ENCODE results near the gene MAN1A1. TPM values are rescaled to one million over a fixed set of nuclear protein-coding genes. Genes with fewer than 3 reads are reported as not detected.
A peak's percentile ranks its signal among the peaks of the same experiment; 100 is the strongest.

MAN1A1 gene
- total RNA-seq, 1 donor, result 79.6 TPM

GRCh38 chr6:119355157-119355556 is 5.6 kb upstream of the MAN1A1 start:
- Histone ChIP-seq H3K79me2 (ENCODE audit: insufficient read depth, low read length) (no peaks in the 10 kb centered on the region), H3K27me3 (ENCODE audit: insufficient read depth, low read length) (no peaks in the 10 kb centered on the region), H3K27ac (ENCODE audit: low read depth, low read length) (no peak overlapping the region), H3K4me3 (ENCODE audit: insufficient read depth, low read length) (no peak overlapping the region), H3K4me1 (ENCODE audit: insufficient read depth, low read length) (no peaks in the 10 kb centered on the region), H3K9me3 (ENCODE audit: low read depth, low read length) (no peaks in the 10 kb centered on the region), H4K20me1 (ENCODE audit: insufficient read depth, low read length) (no peaks in the 10 kb centered on the region), H3K4me2 (ENCODE audit: insufficient read depth, low read length) (no peak overlapping the region), H3K36me3 (ENCODE audit: insufficient read depth, low read length) (no peaks in the 10 kb centered on the region), H2AFZ (ENCODE audit: low read length) (no peak overlapping the region)
- TF ChIP-seq, protein P1, sequence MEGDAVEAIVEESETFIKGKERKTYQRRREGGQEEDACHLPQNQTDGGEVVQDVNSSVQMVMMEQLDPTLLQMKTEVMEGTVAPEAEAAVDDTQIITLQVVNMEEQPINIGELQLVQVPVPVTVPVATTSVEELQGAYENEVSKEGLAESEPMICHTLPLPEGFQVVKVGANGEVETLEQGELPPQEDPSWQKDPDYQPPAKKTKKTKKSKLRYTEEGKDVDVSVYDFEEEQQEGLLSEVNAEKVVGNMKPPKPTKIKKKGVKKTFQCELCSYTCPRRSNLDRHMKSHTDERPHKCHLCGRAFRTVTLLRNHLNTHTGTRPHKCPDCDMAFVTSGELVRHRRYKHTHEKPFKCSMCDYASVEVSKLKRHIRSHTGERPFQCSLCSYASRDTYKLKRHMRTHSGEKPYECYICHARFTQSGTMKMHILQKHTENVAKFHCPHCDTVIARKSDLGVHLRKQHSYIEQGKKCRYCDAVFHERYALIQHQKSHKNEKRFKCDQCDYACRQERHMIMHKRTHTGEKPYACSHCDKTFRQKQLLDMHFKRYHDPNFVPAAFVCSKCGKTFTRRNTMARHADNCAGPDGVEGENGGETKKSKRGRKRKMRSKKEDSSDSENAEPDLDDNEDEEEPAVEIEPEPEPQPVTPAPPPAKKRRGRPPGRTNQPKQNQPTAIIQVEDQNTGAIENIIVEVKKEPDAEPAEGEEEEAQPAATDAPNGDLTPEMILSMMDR (IDR thresholded peaks at IDR 0.05; ENCODE audit: extremely low read depth, low read depth, low read length), result no peak
- DNase-seq (ENCODE audit: insufficient read length, low spot score, missing footprints), result no peak

GRCh38 chr6:119353696-119354095 is 4.1 kb upstream of the MAN1A1 start:
- H3K36me3 ChIP-seq (ENCODE audit: insufficient read depth, low read length), result no peaks in the 10 kb centered on the region
- no peaks in the 10 kb centered on the region for H3K27me3 ChIP-seq (ENCODE audit: insufficient read depth, low read length)
- H3K4me2 ChIP-seq (ENCODE audit: insufficient read depth, low read length), result no peak overlapping the region
- H2AFZ ChIP-seq (ENCODE audit: low read length), result no peak overlapping the region
- no peak for DNase-seq (ENCODE audit: insufficient read length, low spot score, missing footprints)
- H3K4me3 ChIP-seq (ENCODE audit: insufficient read depth, low read length), result no peak overlapping the region
- no peaks in the 10 kb centered on the region for H3K4me1 ChIP-seq (ENCODE audit: insufficient read depth, low read length)
- H3K9me3 ChIP-seq (ENCODE audit: low read depth, low read length), result no peaks in the 10 kb centered on the region
- H3K27ac ChIP-seq (ENCODE audit: low read depth, low read length), result no peak overlapping the region
- H3K79me2 ChIP-seq (ENCODE audit: insufficient read depth, low read length), result no peaks in the 10 kb centered on the region
- TF ChIP-seq, protein P1 (IDR thresholded peaks at IDR 0.05; ENCODE audit: extremely low read depth, low read depth, low read length), result no peak
- no peaks in the 10 kb centered on the region for H4K20me1 ChIP-seq (ENCODE audit: insufficient read depth, low read length)

DNA sequence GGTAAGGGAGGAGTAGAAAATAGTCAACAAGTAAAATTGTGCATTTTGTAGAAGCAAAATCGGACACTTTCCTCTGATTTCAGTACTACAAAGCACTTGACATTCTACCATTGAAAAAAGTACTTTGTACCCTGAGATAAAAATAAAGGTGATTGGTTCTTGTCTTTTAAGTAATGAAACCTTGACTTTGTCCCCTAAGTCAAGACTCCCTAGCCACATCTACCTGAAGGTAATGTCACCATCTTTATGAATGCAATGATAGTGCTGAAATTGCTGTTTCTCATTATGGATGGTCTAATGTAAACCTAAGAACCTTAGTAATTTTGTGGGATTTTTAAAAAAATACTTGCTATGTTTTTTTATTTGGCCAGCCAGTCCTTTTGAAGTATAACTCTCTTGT is 2.4 kb upstream of the MAN1A1 start:
- H3K27ac ChIP-seq (ENCODE audit: low read depth, low read length), result no peak overlapping the region
- peaks cover 13% of the 10 kb centered on the region for H3K4me1 ChIP-seq (ENCODE audit: insufficient read depth, low read length)
- H3K27me3 ChIP-seq (ENCODE audit: insufficient read depth, low read length), result no peaks in the 10 kb centered on the region
- H3K36me3 ChIP-seq (ENCODE audit: insufficient read depth, low read length), result no peaks in the 10 kb centered on the region
- TF ChIP-seq, protein P1 (IDR thresholded peaks at IDR 0.05; ENCODE audit: extremely low read depth, low read depth, low read length), result no peak
- H3K79me2 ChIP-seq (ENCODE audit: insufficient read depth, low read length), result peaks cover 5% of the 10 kb centered on the region
- no peak overlapping the region for H3K4me2 ChIP-seq (ENCODE audit: insufficient read depth, low read length)
- no peak overlapping the region for H2AFZ ChIP-seq (ENCODE audit: low read length)
- peaks cover 3% of the 10 kb centered on the region for H4K20me1 ChIP-seq (ENCODE audit: insufficient read depth, low read length)
- no peak for DNase-seq (ENCODE audit: insufficient read length, low spot score, missing footprints)
- no peak overlapping the region for H3K4me3 ChIP-seq (ENCODE audit: insufficient read depth, low read length)
- no peaks in the 10 kb centered on the region for H3K9me3 ChIP-seq (ENCODE audit: low read depth, low read length)

GRCh38 chr6:119350952-119351372 is 1.4 kb upstream of the MAN1A1 start:
- Histone ChIP-seq H3K4me1 (ENCODE audit: insufficient read depth, low read length) (peaks cover 15% of the 10 kb centered on the region), H3K27me3 (ENCODE audit: insufficient read depth, low read length) (no peaks in the 10 kb centered on the region), H3K27ac (ENCODE audit: low read depth, low read length) (peak overlapping the region; percentile 87), H4K20me1 (ENCODE audit: insufficient read depth, low read length) (peaks cover 3% of the 10 kb centered on the region), H3K4me3 (ENCODE audit: insufficient read depth, low read length) (peak overlapping the region; percentile 87), H3K79me2 (ENCODE audit: insufficient read depth, low read length) (peaks cover 10% of the 10 kb centered on the region), H2AFZ (ENCODE audit: low read length) (no peak overlapping the region), H3K36me3 (ENCODE audit: insufficient read depth, low read length) (no peaks in the 10 kb centered on the region), H3K9me3 (ENCODE audit: low read depth, low read length) (no peaks in the 10 kb centered on the region), H3K4me2 (ENCODE audit: insufficient read depth, low read length) (peak overlapping the region; percentile 82)
- no peak for DNase-seq (ENCODE audit: insufficient read length, low spot score, missing footprints)
- TF ChIP-seq, protein P1 (IDR thresholded peaks at IDR 0.05; ENCODE audit: extremely low read depth, low read depth, low read length), result peak; percentile 64
